ENCODE results near the gene DOC2A. TPM values are rescaled to one million over a fixed set of nuclear protein-coding genes. Genes with fewer than 3 reads are reported as not detected.

The DOC2A gene
- total RNA-seq, 1 donor from 2014 or later, result 3.1 TPM

DNA sequence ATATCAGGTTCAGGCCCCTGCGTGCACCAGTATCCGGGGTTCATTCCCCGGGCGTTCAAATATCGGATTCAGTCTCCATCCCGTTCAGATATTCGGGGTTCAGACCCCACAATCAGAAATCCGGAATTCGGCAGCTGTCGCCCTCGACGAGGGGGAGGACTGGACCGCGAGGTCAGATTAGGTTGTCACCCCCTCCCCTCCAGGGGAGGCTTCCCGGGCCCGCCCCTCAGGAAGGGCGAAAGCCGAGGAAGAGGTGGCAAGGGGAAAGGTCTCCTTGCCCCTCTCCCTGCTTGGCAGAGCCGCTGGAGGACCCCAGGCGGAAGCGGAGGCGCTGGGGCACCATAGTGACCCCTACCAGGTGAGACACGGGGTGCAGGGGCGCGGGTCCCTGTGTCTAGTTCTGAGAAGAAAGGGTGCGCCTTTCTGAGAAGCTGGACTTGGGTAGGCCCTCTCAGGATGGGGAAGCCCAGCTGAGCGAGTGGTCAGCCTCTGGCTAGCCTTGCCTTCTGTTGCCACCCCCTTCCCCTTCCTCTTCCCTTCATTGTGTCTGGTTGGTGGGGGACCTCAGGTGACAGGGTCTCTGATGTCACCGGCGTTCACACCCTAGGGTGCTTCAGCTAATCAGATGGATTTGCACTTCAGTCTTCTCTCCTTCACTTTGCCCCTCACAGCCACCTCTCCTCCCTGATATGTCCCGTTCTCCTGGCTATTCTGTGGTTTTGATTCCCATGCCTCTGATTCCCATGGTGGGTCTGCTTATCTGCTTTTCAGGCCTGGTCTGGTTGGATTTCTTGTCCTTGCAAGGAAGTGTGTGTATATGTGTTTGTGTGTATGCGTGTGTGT lies 36.3 kb downstream of the DOC2A start:
- TF ChIP-seq, protein P1, sequence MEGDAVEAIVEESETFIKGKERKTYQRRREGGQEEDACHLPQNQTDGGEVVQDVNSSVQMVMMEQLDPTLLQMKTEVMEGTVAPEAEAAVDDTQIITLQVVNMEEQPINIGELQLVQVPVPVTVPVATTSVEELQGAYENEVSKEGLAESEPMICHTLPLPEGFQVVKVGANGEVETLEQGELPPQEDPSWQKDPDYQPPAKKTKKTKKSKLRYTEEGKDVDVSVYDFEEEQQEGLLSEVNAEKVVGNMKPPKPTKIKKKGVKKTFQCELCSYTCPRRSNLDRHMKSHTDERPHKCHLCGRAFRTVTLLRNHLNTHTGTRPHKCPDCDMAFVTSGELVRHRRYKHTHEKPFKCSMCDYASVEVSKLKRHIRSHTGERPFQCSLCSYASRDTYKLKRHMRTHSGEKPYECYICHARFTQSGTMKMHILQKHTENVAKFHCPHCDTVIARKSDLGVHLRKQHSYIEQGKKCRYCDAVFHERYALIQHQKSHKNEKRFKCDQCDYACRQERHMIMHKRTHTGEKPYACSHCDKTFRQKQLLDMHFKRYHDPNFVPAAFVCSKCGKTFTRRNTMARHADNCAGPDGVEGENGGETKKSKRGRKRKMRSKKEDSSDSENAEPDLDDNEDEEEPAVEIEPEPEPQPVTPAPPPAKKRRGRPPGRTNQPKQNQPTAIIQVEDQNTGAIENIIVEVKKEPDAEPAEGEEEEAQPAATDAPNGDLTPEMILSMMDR (IDR thresholded peaks at IDR 0.05), result no peak
- no peak for TF ChIP-seq EZH2phosphoT487 (IDR thresholded peaks at IDR 0.05)
- TF ChIP-seq EZH2 (IDR thresholded peaks at IDR 0.05), result no peak
- Histone ChIP-seq H3K9ac (peak overlapping the region; percentile 75), H3K27ac (no peak overlapping the region), H3K4me3 (peak overlapping the region; percentile 91), H3K4me2 (peak overlapping the region; percentile 92), H3K79me2 (ENCODE audit: low read depth) (peaks cover 42% of the 10 kb centered on the region), H3K36me3 (peaks cover 4% of the 10 kb centered on the region), H4K20me1 (ENCODE audit: low read depth) (peaks cover 43% of the 10 kb centered on the region), H3K27me3 (peaks cover 9% of the 10 kb centered on the region), H3K4me1 (peaks cover 23% of the 10 kb centered on the region), H2AFZ (replicated peaks) (peak overlapping the region; percentile 82), H3F3A (ENCODE audit: low read depth) (peaks cover 24% of the 10 kb centered on the region), H3K9me3 (ENCODE audit: low read depth) (peaks cover 6% of the 10 kb centered on the region)
- Mint-ChIP-seq H3K4me3 (peak overlapping the region; percentile 86), H3K36me3 (peaks cover 30% of the 10 kb centered on the region), H3K4me1 (peaks cover 35% of the 10 kb centered on the region), H3K27me3 (ENCODE audit: insufficient read depth, low read depth) (peaks cover 12% of the 10 kb centered on the region), H3K9me3 (peaks cover 5% of the 10 kb centered on the region), H3K27ac (peak overlapping the region; percentile 8)
- DNase-seq (ENCODE audit: low spot score), result peak; percentile 36

GRCh38 chr16:29973384-29974246 lies 37.2 kb downstream of the DOC2A start, which contains the start of gene TAOK2:
Gene TAOK2, plus strand, starts transcription at chr16:29973868. Its CDS starts 3,905 bp downstream, at chr16:29977773.
- Mint-ChIP-seq H3K27ac (peak within 1 kb of the TSS; percentile 8), H3K36me3 (peaks cover 31% of the 10 kb centered on the region), H3K4me3 (peak within 1 kb of the TSS; percentile 86), H3K9me3 (peaks cover 5% of the 10 kb centered on the region), H3K27me3 (ENCODE audit: insufficient read depth, low read depth) (peaks cover 12% of the 10 kb centered on the region), H3K4me1 (peaks cover 35% of the 10 kb centered on the region)
- peaks cover 4% of the 10 kb centered on the region for H3K36me3 ChIP-seq
- peaks cover 9% of the 10 kb centered on the region for H3K27me3 ChIP-seq
- peaks cover 6% of the 10 kb centered on the region for H3K9me3 ChIP-seq (ENCODE audit: low read depth)
- peaks cover 24% of the 10 kb centered on the region for H3F3A ChIP-seq (ENCODE audit: low read depth)
- peak within 1 kb of the TSS; percentile 82 for H2AFZ ChIP-seq (replicated peaks)
- H3K79me2 ChIP-seq (ENCODE audit: low read depth), result peaks cover 42% of the 10 kb centered on the region
- peak within 1 kb of the TSS; percentile 91 for H3K4me3 ChIP-seq
- peaks cover 23% of the 10 kb centered on the region for H3K4me1 ChIP-seq
- H3K4me2 ChIP-seq, result peak within 1 kb of the TSS; percentile 92
- peak; percentile 100 for DNase-seq (ENCODE audit: low spot score)
- TF ChIP-seq EZH2phosphoT487 (IDR thresholded peaks at IDR 0.05) (no peak), EZH2 (IDR thresholded peaks at IDR 0.05) (no peak)
- TF ChIP-seq, protein P1 (IDR thresholded peaks at IDR 0.05), result no peak
- H3K27ac ChIP-seq, result peak within 1 kb of the TSS; percentile 67
- peak within 1 kb of the TSS; percentile 75 for H3K9ac ChIP-seq
- peaks cover 43% of the 10 kb centered on the region for H4K20me1 ChIP-seq (ENCODE audit: low read depth)

GRCh38 chr16:29972992-29973383 lies 37.8 kb downstream of the DOC2A start:
- no peak overlapping the region for H2AFZ ChIP-seq (replicated peaks)
- no peak overlapping the region for H3K4me2 ChIP-seq
- peaks cover 4% of the 10 kb centered on the region for H3K36me3 ChIP-seq
- H3K4me1 ChIP-seq, result peaks cover 23% of the 10 kb centered on the region
- H3K9me3 ChIP-seq (ENCODE audit: low read depth), result peaks cover 6% of the 10 kb centered on the region
- H3K9ac ChIP-seq, result no peak overlapping the region
- Mint-ChIP-seq H3K4me1 (peaks cover 35% of the 10 kb centered on the region), H3K27me3 (ENCODE audit: insufficient read depth, low read depth) (peaks cover 12% of the 10 kb centered on the region), H3K4me3 (peak overlapping the region; percentile 86), H3K27ac (no peak overlapping the region), H3K9me3 (peaks cover 5% of the 10 kb centered on the region), H3K36me3 (peaks cover 32% of the 10 kb centered on the region)
- peaks cover 24% of the 10 kb centered on the region for H3F3A ChIP-seq (ENCODE audit: low read depth)
- no peak overlapping the region for H3K27ac ChIP-seq
- H3K79me2 ChIP-seq (ENCODE audit: low read depth), result peaks cover 41% of the 10 kb centered on the region
- peaks cover 9% of the 10 kb centered on the region for H3K27me3 ChIP-seq
- no peak for DNase-seq (ENCODE audit: low spot score)
- peaks cover 37% of the 10 kb centered on the region for H4K20me1 ChIP-seq (ENCODE audit: low read depth)
- no peak for TF ChIP-seq EZH2 (IDR thresholded peaks at IDR 0.05)
- no peak for TF ChIP-seq EZH2phosphoT487 (IDR thresholded peaks at IDR 0.05)
- TF ChIP-seq, protein P1 (IDR thresholded peaks at IDR 0.05), result no peak
- H3K4me3 ChIP-seq, result no peak overlapping the region

All from neural progenitor cell (in vitro differentiated cells).